ENCODE data around the gene STOML1. TPM values are rescaled to one million over a fixed set of nuclear protein-coding genes. Genes with fewer than 3 reads are reported as not detected.
A peak's percentile ranks its signal among the peaks of the same experiment; 100 is the strongest.

The STOML1 gene
- total and polyA plus RNA-seq, 2 experiments from 2014 or later = 14.2 to 21.0 TPM

GRCh38 chr15:73983773-73984172, 8.3 kb downstream of the STOML1 start:
- TF ChIP-seq CTCF (IDR thresholded peaks at IDR 0.05; ENCODE audit: poor library complexity) = no peak
- no peak for TF ChIP-seq EZH2phosphoT487 (IDR thresholded peaks at IDR 0.05; ENCODE audit: low read depth, severe bottlenecking, unreplicated experiment)
- no peak for TF ChIP-seq EZH2 (IDR thresholded peaks at IDR 0.05; ENCODE audit: borderline replicate concordance)
- 95% methylated on average over 9 of the region's 9 CpGs for WGBS (ENCODE audit: low lambda C conversion rate, missing lambda C conversion rate)
- H3K9me2 ChIP-seq (replicated peaks; ENCODE audit: insufficient read depth) = no peaks in the 10 kb centered on the region
- DNase-seq (ENCODE audit: low spot score) = no peak
- no peaks in the 10 kb centered on the region for H3K9me3 ChIP-seq (ENCODE audit: low read depth)
- no peak overlapping the region for H3K4me3 ChIP-seq
- no peaks in the 10 kb centered on the region for H3K79me2 ChIP-seq
- H3K4me2 ChIP-seq = peak overlapping the region; percentile 72
- H2AFZ ChIP-seq = no peak overlapping the region
- H4K20me1 ChIP-seq (ENCODE audit: insufficient read depth, poor library complexity, severe bottlenecking) = no peaks in the 10 kb centered on the region
- no peaks in the 10 kb centered on the region for H3K36me3 ChIP-seq (replicated peaks; ENCODE audit: insufficient read depth, low read depth)
- H3K4me1 ChIP-seq (ENCODE audit: insufficient read depth) = peaks cover 39% of the 10 kb centered on the region
- peak overlapping the region; percentile 98 for H3K27ac ChIP-seq
- H3K27me3 ChIP-seq = no peaks in the 10 kb centered on the region

- Histone ChIP-seq H3K27ac (peak overlapping the region; percentile 98), H4K20me1 (ENCODE audit: insufficient read depth, poor library complexity, severe bottlenecking) (no peaks in the 10 kb centered on the region), H2AFZ (no peak overlapping the region), H3K4me2 (peak overlapping the region; percentile 72), H3K9me2 (replicated peaks; ENCODE audit: insufficient read depth) (no peaks in the 10 kb centered on the region), H3K4me3 (no peak overlapping the region), H3K9me3 (ENCODE audit: low read depth) (no peaks in the 10 kb centered on the region), H3K79me2 (no peaks in the 10 kb centered on the region), H3K4me1 (ENCODE audit: insufficient read depth) (peaks cover 39% of the 10 kb centered on the region), H3K36me3 (replicated peaks; ENCODE audit: insufficient read depth, low read depth) (no peaks in the 10 kb centered on the region), H3K27me3 (no peaks in the 10 kb centered on the region)
- 79% methylated on average over 10 of the region's 10 CpGs for WGBS (ENCODE audit: low lambda C conversion rate, missing lambda C conversion rate)
- TF ChIP-seq EZH2 (IDR thresholded peaks at IDR 0.05; ENCODE audit: borderline replicate concordance) (no peak), EZH2phosphoT487 (IDR thresholded peaks at IDR 0.05; ENCODE audit: low read depth, severe bottlenecking, unreplicated experiment) (no peak), CTCF (IDR thresholded peaks at IDR 0.05; ENCODE audit: poor library complexity) (no peak)
- DNase-seq (ENCODE audit: low spot score) = peak; percentile 70
Measured at GRCh38 chr15:73983211-73983727, 8.8 kb downstream of the STOML1 start.

- H3K4me2 ChIP-seq = peak overlapping the region; percentile 72
- no peak overlapping the region for H2AFZ ChIP-seq
- H3K4me1 ChIP-seq (ENCODE audit: insufficient read depth) = peaks cover 39% of the 10 kb centered on the region
- no peaks in the 10 kb centered on the region for H3K9me3 ChIP-seq (ENCODE audit: low read depth)
- TF ChIP-seq EZH2 (IDR thresholded peaks at IDR 0.05; ENCODE audit: borderline replicate concordance) = no peak
- TF ChIP-seq EZH2phosphoT487 (IDR thresholded peaks at IDR 0.05; ENCODE audit: low read depth, severe bottlenecking, unreplicated experiment) = no peak
- 66% methylated on average over 8 of the region's 8 CpGs for WGBS (ENCODE audit: low lambda C conversion rate, missing lambda C conversion rate)
- no peak overlapping the region for H3K4me3 ChIP-seq
- no peaks in the 10 kb centered on the region for H4K20me1 ChIP-seq (ENCODE audit: insufficient read depth, poor library complexity, severe bottlenecking)
- DNase-seq (ENCODE audit: low spot score) = peak; percentile 82
- no peaks in the 10 kb centered on the region for H3K27me3 ChIP-seq
- no peaks in the 10 kb centered on the region for H3K9me2 ChIP-seq (replicated peaks; ENCODE audit: insufficient read depth)
- no peaks in the 10 kb centered on the region for H3K36me3 ChIP-seq (replicated peaks; ENCODE audit: insufficient read depth, low read depth)
- H3K79me2 ChIP-seq = no peaks in the 10 kb centered on the region
- H3K27ac ChIP-seq = peak overlapping the region; percentile 98
Measured at GRCh38 chr15:73982222-73982962, 9.7 kb downstream of the STOML1 start.

GRCh38 chr15:73981761-73982221, 10.3 kb downstream of the STOML1 start:
- H3K4me2 ChIP-seq = peak overlapping the region; percentile 72

More at GRCh38 chr15:73981761-73982221, 10.3 kb downstream of the STOML1 start:
- no peaks in the 10 kb centered on the region for H3K79me2 ChIP-seq
- 85% methylated on average over 5 of the region's 5 CpGs for WGBS (ENCODE audit: low lambda C conversion rate, missing lambda C conversion rate)
- H3K9me2 ChIP-seq (replicated peaks; ENCODE audit: insufficient read depth) = no peaks in the 10 kb centered on the region
- H3K27me3 ChIP-seq = no peaks in the 10 kb centered on the region
- H3K36me3 ChIP-seq (replicated peaks; ENCODE audit: insufficient read depth, low read depth) = no peaks in the 10 kb centered on the region
- H3K27ac ChIP-seq = peak overlapping the region; percentile 98
- TF ChIP-seq EZH2 (IDR thresholded peaks at IDR 0.05; ENCODE audit: borderline replicate concordance) (no peak), CTCF (IDR thresholded peaks at IDR 0.05; ENCODE audit: poor library complexity) (no peak), EZH2phosphoT487 (IDR thresholded peaks at IDR 0.05; ENCODE audit: low read depth, severe bottlenecking, unreplicated experiment) (no peak)
- H3K9me3 ChIP-seq (ENCODE audit: low read depth) = no peaks in the 10 kb centered on the region
- H4K20me1 ChIP-seq (ENCODE audit: insufficient read depth, poor library complexity, severe bottlenecking) = no peaks in the 10 kb centered on the region
- H3K4me1 ChIP-seq (ENCODE audit: insufficient read depth) = peaks cover 39% of the 10 kb centered on the region
- no peak overlapping the region for H2AFZ ChIP-seq
- no peak for DNase-seq (ENCODE audit: low spot score)
- no peak overlapping the region for H3K4me3 ChIP-seq
